ENCODE measurements around the gene RGS7.
"Not testable (repeated sequence)": the region's sequence is repeated elsewhere in the genome, so short reads cannot be mapped to it uniquely, and the experiment has no call there.

RGS7 gene

GRCh38 chr1:241203817-241204216, 153.2 kb downstream of the RGS7 start:
- DNase-seq = no peak

GRCh38 chr1:241202401-241202800, 154.6 kb downstream of the RGS7 start:
- no peak for DNase-seq

- no peak for DNase-seq
These were observed 170.3 kb downstream of the RGS7 start for GRCh38 chr1:241186716-241187115.

- no peak for DNase-seq
These were observed 175.0 kb downstream of the RGS7 start for GRCh38 chr1:241181971-241182370.

- DNase-seq = no peak
These were observed 175.5 kb downstream of the RGS7 start for GRCh38 chr1:241181471-241181870.

- DNase-seq = no peak
These were observed 176.4 kb downstream of the RGS7 start for GRCh38 chr1:241180569-241180968.

GRCh38 chr1:241177660-241178059, 179.3 kb downstream of the RGS7 start:
- no peak for DNase-seq

GRCh38 chr1:241172486-241172885, 184.5 kb downstream of the RGS7 start:
- DNase-seq = no peak

- DNase-seq = no peak
These were observed 185.0 kb downstream of the RGS7 start for GRCh38 chr1:241171991-241172390.

- DNase-seq = peak; percentile 78
These were observed 189.8 kb downstream of the RGS7 start for GRCh38 chr1:241167121-241167630.

GRCh38 chr1:241166625-241167024, 190.4 kb downstream of the RGS7 start:
- DNase-seq = no peak

- not testable (repeated sequence) for DNase-seq
These were observed 191.7 kb downstream of the RGS7 start for GRCh38 chr1:241165256-241165655.

GRCh38 chr1:241163363-241163762, 193.6 kb downstream of the RGS7 start:
- no peak for DNase-seq

GRCh38 chr1:241161188-241161689, 195.8 kb downstream of the RGS7 start:
- DNase-seq = no peak

- peak; percentile 8 for DNase-seq
These were observed 199.6 kb downstream of the RGS7 start for GRCh38 chr1:241157435-241157834.

- DNase-seq = peak; percentile 28
These were observed 200.6 kb downstream of the RGS7 start for GRCh38 chr1:241156231-241156965.

GRCh38 chr1:241145881-241146280, 211.1 kb downstream of the RGS7 start:
- no peak for DNase-seq

- no peak for DNase-seq
These were observed 213.1 kb downstream of the RGS7 start for GRCh38 chr1:241143765-241144442.

GRCh38 chr1:241142493-241142892, 214.5 kb downstream of the RGS7 start:
- no peak for DNase-seq

GRCh38 chr1:241141646-241142045, 215.4 kb downstream of the RGS7 start:
- DNase-seq = not testable (repeated sequence)

- DNase-seq = no peak
These were observed 216.3 kb downstream of the RGS7 start for GRCh38 chr1:241140670-241141069.

- no peak for DNase-seq
These were observed 218.0 kb downstream of the RGS7 start for GRCh38 chr1:241139047-241139446.

- no peak for DNase-seq
These were observed 218.8 kb downstream of the RGS7 start for GRCh38 chr1:241138248-241138647.

- DNase-seq = no peak
These were observed 220.6 kb downstream of the RGS7 start for GRCh38 chr1:241136389-241136788.

Measured in NCI-H345 (cell line).